ENCODE data around the gene C18orf63.

The C18orf63 gene

GRCh38 chr18:74331404-74331803 is 15.8 kb downstream of the C18orf63 start:
- DNase-seq = no peak

- no peak for DNase-seq
Measured at GRCh38 chr18:74333091-74333490, 17.5 kb downstream of the C18orf63 start.

- no peak for DNase-seq
Measured at GRCh38 chr18:74334242-74334893, 18.7 kb downstream of the C18orf63 start.

- no peak for DNase-seq
Measured at GRCh38 chr18:74336656-74337055, 21.0 kb downstream of the C18orf63 start.

GRCh38 chr18:74337155-74337911 is 21.7 kb downstream of the C18orf63 start:
- DNase-seq = no peak

GRCh38 chr18:74337912-74338309 is 22.3 kb downstream of the C18orf63 start:
- DNase-seq = no peak

GRCh38 chr18:74342416-74343043 is 26.9 kb downstream of the C18orf63 start:
- no peak for DNase-seq

- no peak for DNase-seq
Measured at GRCh38 chr18:74346206-74346605, 30.6 kb downstream of the C18orf63 start.

- no peak for DNase-seq
Measured at GRCh38 chr18:74348581-74348980, 32.9 kb downstream of the C18orf63 start.

GRCh38 chr18:74351354-74351753 is 35.7 kb downstream of the C18orf63 start:
- DNase-seq = no peak

GRCh38 chr18:74353169-74353775 is 37.6 kb downstream of the C18orf63 start:
- peak; percentile 20 for DNase-seq

- no peak for DNase-seq
Measured at GRCh38 chr18:74356959-74357358, 41.3 kb downstream of the C18orf63 start.

GRCh38 chr18:74360852-74361655 is 45.4 kb downstream of the C18orf63 start:
- DNase-seq = no peak

- DNase-seq = no peak
Measured at GRCh38 chr18:74367905-74368304, 52.3 kb downstream of the C18orf63 start.

- DNase-seq = no peak
Measured at GRCh38 chr18:74368901-74369705, 53.5 kb downstream of the C18orf63 start.

GRCh38 chr18:74370115-74370514 is 54.5 kb downstream of the C18orf63 start:
- no peak for DNase-seq

- DNase-seq = no peak
Measured at GRCh38 chr18:74373428-74373827, 57.8 kb downstream of the C18orf63 start.

GRCh38 chr18:74375999-74376398 is 60.4 kb downstream of the C18orf63 start:
- no peak for DNase-seq

GRCh38 chr18:74376523-74376922 is 60.9 kb downstream of the C18orf63 start:
- DNase-seq = no peak

GRCh38 chr18:74377776-74378175 is 62.1 kb downstream of the C18orf63 start:
- DNase-seq = no peak

- no peak for DNase-seq
Measured at GRCh38 chr18:74378179-74378682, 62.6 kb downstream of the C18orf63 start.

GRCh38 chr18:74380916-74381315 is 65.3 kb downstream of the C18orf63 start:
- no peak for DNase-seq
